H1 (cell line): ENCODE results near the gene MGME1. TPM values are rescaled to one million over a fixed set of nuclear protein-coding genes. Genes with fewer than 3 reads are reported as not detected.

Source experiments
- CTCF ChIA-PET: fragments of 300-600 bp; sonication (Branson Sonifier 250); formaldehyde crosslinking; loops from one replicate; lab custom pipeline; 2021; ENCODE audit not compliant: partially characterized antibody; lab: Charles Lee
- POLR2A ChIA-PET: fragments of 300-600 bp; sonication (Branson Sonifier 250); formaldehyde crosslinking; loops from one replicate; lab custom pipeline; 2021; ENCODE audit warnings: inconsistent platforms; ENCODE audit not compliant: partially characterized antibody; lab: Charles Lee
- DNase-seq, 2 experiments: peaks; one replicate each; pipeline versions ENCODE4 v3.0.0 to v3.0.0-alpha.2; 2010 to 2022; ENCODE audit warnings: low spot score in 2 of 2, low read depth in 1 of 2, mixed read lengths in 1 of 2
- FAIRE-seq: peaks from 2 replicates; lab custom pipeline; 2011; peaks lifted over from hg19 to GRCh38; lab: Jason Lieb, UNC
- H2AFZ ChIP-seq: 2 replicates; pipeline ENCODE4 v1.8.1; 2012; ENCODE audit warnings: low read length, inconsistent platforms
- H2AK5ac ChIP-seq: 2 replicates; pipeline ENCODE4 v1.6.1; 2013; ENCODE audit warnings: low read depth, low read length
- H2BK120ac ChIP-seq: replicated peaks from 2 replicates; pipeline ENCODE3; 2013; ENCODE audit warnings: low read depth, low read length, inconsistent platforms
- H2BK12ac ChIP-seq: 2 replicates; pipeline ENCODE4 v1.6.1; 2013; ENCODE audit warnings: low read depth, low read length
- H2BK15ac ChIP-seq: 2 replicates; pipeline ENCODE4 v1.6.1; 2013; ENCODE audit warnings: low read length
- H2BK20ac ChIP-seq: 2 replicates; pipeline ENCODE4 v1.6.1; 2013; ENCODE audit warnings: low read length
- H2BK5ac ChIP-seq: 2 replicates; pipeline ENCODE4 v1.6.1; 2013; ENCODE audit warnings: low read depth, low read length
- H3K14ac ChIP-seq: 2 replicates; pipeline ENCODE4 v1.6.1; 2013; ENCODE audit warnings: inconsistent platforms; ENCODE audit not compliant: insufficient read length
- H3K18ac ChIP-seq: 2 replicates; pipeline ENCODE4 v1.6.1; 2013; ENCODE audit warnings: low read length; ENCODE audit errors: extremely low read depth
- H3K23ac ChIP-seq: 2 replicates; pipeline ENCODE4 v1.6.1; 2013; ENCODE audit warnings: inconsistent platforms; ENCODE audit not compliant: insufficient read length
- H3K23me2 ChIP-seq: 2 replicates; pipeline ENCODE4 v1.6.1; 2013; ENCODE audit warnings: low read depth, low read length
- H3K27ac ChIP-seq: 2 replicates; pipeline ENCODE4 v1.6.1; 2011; ENCODE audit warnings: low read depth, low read length, inconsistent platforms
- H3K27me3 ChIP-seq, 4 experiments: replicated peaks in 1 of 4; 1 replicate in 1 of 4; 2 replicates in 3 of 4; pipeline versions ENCODE4 v1.6.1 to v1.8.1; 2011 to 2013; ENCODE audit warnings: low read length in 3 of 4, mild to moderate bottlenecking in 3 of 4, inconsistent platforms in 2 of 4, mixed read lengths in 2 of 4, moderate library complexity in 1 of 4; ENCODE audit not compliant: control insufficient read depth in 3 of 4, insufficient read depth in 3 of 4; ENCODE audit errors: extremely low read depth in 1 of 4
- H3K36me3 ChIP-seq, 4 experiments: 2 replicates each; pipeline versions ENCODE4 v1.6.1 to v1.8.1; 2011 to 2013; ENCODE audit warnings: mild to moderate bottlenecking in 4 of 4, low read length in 3 of 4, moderate library complexity in 2 of 4, control low read depth in 1 of 4, inconsistent platforms in 1 of 4; ENCODE audit not compliant: insufficient read depth in 4 of 4, control insufficient read depth in 2 of 4
- H3K4ac ChIP-seq: replicated peaks from 2 replicates; pipeline ENCODE3; 2013; ENCODE audit warnings: low read length, low read depth, mixed read lengths, inconsistent platforms; ENCODE audit not compliant: insufficient read length
- H3K4me1 ChIP-seq, 4 experiments: replicated peaks in 1 of 4; 1 replicate in 1 of 4; 2 replicates in 3 of 4; pipeline versions ENCODE4 v1.6.1 to v1.8.1; 2011 to 2013; ENCODE audit warnings: low read length in 3 of 4, inconsistent platforms in 2 of 4, mixed read lengths in 1 of 4; ENCODE audit not compliant: insufficient read depth in 4 of 4, control insufficient read depth in 3 of 4
- H3K4me2 ChIP-seq, 2 experiments: 2 replicates each; pipeline versions ENCODE4 v1.6.1 to v1.8.1; 2011 to 2013; ENCODE audit warnings: low read depth in 2 of 2, low read length in 2 of 2, control low read depth in 1 of 2, inconsistent platforms in 1 of 2, mild to moderate bottlenecking in 1 of 2; ENCODE audit not compliant: insufficient read depth in 1 of 2
- H3K4me3 ChIP-seq, 4 experiments: fragments of 200-600, 300-600 bp in 1 of 4; sonication (generic), shearing (Covaris generic), sonication (Bioruptor Twin) in 1 of 4; 2 replicates each; pipeline versions ENCODE4 v1.5.1 to v1.8.1; 2011 to 2016; ENCODE audit warnings: low read length in 4 of 4, low read depth in 3 of 4, control low read depth in 2 of 4, inconsistent platforms in 2 of 4, mild to moderate bottlenecking in 2 of 4, mixed read lengths in 1 of 4, moderate library complexity in 1 of 4; ENCODE audit not compliant: insufficient read depth in 2 of 4; ENCODE audit errors: extremely low read depth in 1 of 4
- H3K56ac ChIP-seq: replicated peaks from 2 replicates; pipeline ENCODE3; 2013; ENCODE audit warnings: low read depth, mild to moderate bottlenecking, mixed read lengths, low read length, inconsistent platforms; ENCODE audit not compliant: insufficient read length
- H3K79me1 ChIP-seq: 2 replicates; pipeline ENCODE4 v1.6.1; 2013; ENCODE audit warnings: low read depth, low read length, control low read depth
- H3K79me2 ChIP-seq, 2 experiments: 2 replicates each; pipeline versions ENCODE4 v1.6.1 to v1.8.1; 2012 to 2013; ENCODE audit warnings: low read length in 2 of 2, mild to moderate bottlenecking in 2 of 2, inconsistent platforms in 1 of 2; ENCODE audit not compliant: insufficient read depth in 2 of 2, control insufficient read depth in 1 of 2
- H3K9ac ChIP-seq, 4 experiments: replicated peaks in 1 of 4; 1 replicate in 1 of 4; 2 replicates in 3 of 4; pipeline versions ENCODE4 v1.6.1 to v1.8.1; 2011 to 2013; ENCODE audit warnings: low read depth in 3 of 4, low read length in 3 of 4, control low read depth in 2 of 4, mild to moderate bottlenecking in 2 of 4, moderate library complexity in 2 of 4, inconsistent platforms in 1 of 4; ENCODE audit errors: extremely low read depth in 1 of 4
- H3K9me3 ChIP-seq, 2 experiments: 2 replicates each; pipeline versions ENCODE4 v1.6.1 to v1.8.1; 2012 to 2013; ENCODE audit warnings: mild to moderate bottlenecking in 2 of 2, moderate library complexity in 2 of 2, control low read depth in 1 of 2, inconsistent platforms in 1 of 2, low read depth in 1 of 2, low read length in 1 of 2, mixed read lengths in 1 of 2; ENCODE audit not compliant: insufficient read depth in 2 of 2
- H4K20me1 ChIP-seq, 2 experiments: replicated peaks in 1 of 2; 2 replicates each; pipeline versions ENCODE3 to v1.8.1; 2011 to 2013; ENCODE audit warnings: inconsistent platforms in 2 of 2, low read length in 2 of 2, mild to moderate bottlenecking in 1 of 2; ENCODE audit not compliant: insufficient read depth in 2 of 2, control insufficient read depth in 1 of 2
- H4K5ac ChIP-seq: 2 replicates; pipeline ENCODE4 v1.6.1; 2013; ENCODE audit warnings: low read length, low read depth, mixed read lengths, inconsistent platforms; ENCODE audit not compliant: insufficient read length
- H4K8ac ChIP-seq: 2 replicates; pipeline ENCODE4 v1.8.0; 2013; ENCODE audit warnings: mild to moderate bottlenecking, moderate library complexity, low read length, inconsistent platforms; ENCODE audit not compliant: insufficient read depth; ENCODE audit errors: extremely low read depth
- H4K91ac ChIP-seq: replicated peaks from 2 replicates; pipeline ENCODE3; 2013; ENCODE audit warnings: low read length, mixed read lengths, inconsistent platforms; ENCODE audit not compliant: insufficient read length
- BRCA1 ChIP-seq: IDR thresholded peaks from 2 replicates; pipeline ENCODE4 v1.6.1; 2012; ENCODE audit warnings: low read depth, low read length, improper control_type of control experiment
- CEBPB ChIP-seq: IDR thresholded peaks from 2 replicates; pipeline ENCODE4 v1.6.1; 2012; ENCODE audit warnings: low read depth, low read length
- CHD1 ChIP-seq: IDR thresholded peaks from 2 replicates; pipeline ENCODE4 v1.6.1; 2012; ENCODE audit warnings: low read depth, low read length, improper control_type of control experiment
- EGR1 ChIP-seq: IDR thresholded peaks from 2 replicates; pipeline ENCODE4 v1.6.1; 2011; ENCODE audit warnings: low read depth, low read length, borderline replicate concordance
- KDM1A ChIP-seq: fragments of 200-600, 300-600 bp; sonication (generic); IDR thresholded peaks from 2 replicates; pipeline ENCODE4 v1.7.1; 2016; ENCODE audit warnings: mild to moderate bottlenecking, low read length, borderline replicate concordance
- NRF1 ChIP-seq: IDR thresholded peaks from 2 replicates; pipeline ENCODE4 v1.6.1; 2011; ENCODE audit warnings: mild to moderate bottlenecking, low read depth, low read length, improper control_type of control experiment
- POLR2A ChIP-seq, 2 experiments: IDR thresholded peaks; 1 replicate in 1 of 2; 2 replicates in 1 of 2; pipeline ENCODE4 v1.6.1; 2011; ENCODE audit warnings: low read depth in 2 of 2, low read length in 2 of 2, mild to moderate bottlenecking in 2 of 2; ENCODE audit errors: control extremely low read depth in 1 of 2
- POLR2AphosphoS5 ChIP-seq: IDR thresholded peaks from 2 replicates; pipeline ENCODE4 v1.6.1; 2011; ENCODE audit warnings: low read depth, low read length
- POU5F1 ChIP-seq: IDR thresholded peaks from 2 replicates; pipeline ENCODE4 v1.6.1; 2011; ENCODE audit warnings: low read depth, mild to moderate bottlenecking, low read length, moderate library complexity
- RXRA ChIP-seq: IDR thresholded peaks from 2 replicates; pipeline ENCODE4 v1.6.1; 2011; ENCODE audit warnings: low read depth, mild to moderate bottlenecking, low read length, moderate library complexity; ENCODE audit not compliant: insufficient read depth
- SAP30 ChIP-seq: fragments of 300-600 bp; sonication (generic); IDR thresholded peaks from 2 replicates; pipeline ENCODE4 v1.7.1; 2012; ENCODE audit warnings: low read length, moderate library complexity, mild to moderate bottlenecking, inconsistent platforms; ENCODE audit not compliant: insufficient read depth, insufficient replicate concordance
- SP1 ChIP-seq: IDR thresholded peaks from 2 replicates; pipeline ENCODE4 v1.6.1; 2011; ENCODE audit warnings: low read depth, low read length
- SP4 ChIP-seq: IDR thresholded peaks from 2 replicates; pipeline ENCODE4 v1.6.1; 2012; ENCODE audit warnings: low read length, inconsistent platforms
- TAF7 ChIP-seq: optimal IDR thresholded peaks from 2 replicates; pipeline ENCODE3; 2011; ENCODE audit warnings: low read depth, mild to moderate bottlenecking, inconsistent platforms, low read length, moderate library complexity, borderline replicate concordance
- TEAD4 ChIP-seq: IDR thresholded peaks from 2 replicates; pipeline ENCODE4 v1.6.1; 2012; ENCODE audit warnings: low read depth, low read length, inconsistent platforms, mixed read lengths
- ZNF274 ChIP-seq: IDR thresholded peaks from 2 replicates; pipeline ENCODE4 v1.7.0; 2012; ENCODE audit warnings: low read length, borderline replicate concordance; ENCODE audit errors: extremely low read depth
- WGBS, 2 experiments: shearing (Covaris generic) in 1 of 2; methylation state at CpG; one replicate each; pipeline versions ENCODE4 v1.1.6 to v1.1.7; 2013 to 2015; ENCODE audit warnings: low lambda C conversion rate in 2 of 2, mixed read lengths in 2 of 2, inconsistent platforms in 1 of 2, low coverage in 1 of 2, missing lambda C conversion rate in 1 of 2; ENCODE audit not compliant: insufficient replicate concordance in 2 of 2, insufficient coverage in 1 of 2, insufficient read length in 1 of 2; ENCODE audit errors: extremely low coverage in 1 of 2, missing lambda C conversion rate in 1 of 2; 5-methylcytosine and 5-hydroxymethylcytosine counted together
- polyA plus RNA-seq, 7 experiments: library from polyadenylated mRNA; depleted of rRNA in 3 of 7; stranded (reverse) in 5 of 7; unstranded in 2 of 7; fragments of >200 nt in 5 of 7; fragments of 200-250 nt in 2 of 7; gene quantifications; 1 replicate in 5 of 7; 2 replicates in 1 of 7; 4 replicates in 1 of 7; pipeline versions ENCODE4 v1.2.1 to v1.2.3, GENCODE V29; 2011 to 2013; ENCODE audit warnings: missing spikeins in 2 of 7, mixed read lengths in 2 of 7
- total RNA-seq: library from RNA; stranded (reverse); fragmentation: NEBNext Ultra II Directional; extraction: Animal tissue kit (Norgen Biotek cat#: 25700); gene quantifications from 2 replicates; pipeline ENCODE4 v1.2.1, GENCODE V29; 2021

The MGME1 gene
- total and polyA plus RNA-seq, 2 of the 8 experiments (the other 6 are each of a cell fraction or from before 2014, with no cell fraction given): 27.7 to 59.0 TPM

DNA sequence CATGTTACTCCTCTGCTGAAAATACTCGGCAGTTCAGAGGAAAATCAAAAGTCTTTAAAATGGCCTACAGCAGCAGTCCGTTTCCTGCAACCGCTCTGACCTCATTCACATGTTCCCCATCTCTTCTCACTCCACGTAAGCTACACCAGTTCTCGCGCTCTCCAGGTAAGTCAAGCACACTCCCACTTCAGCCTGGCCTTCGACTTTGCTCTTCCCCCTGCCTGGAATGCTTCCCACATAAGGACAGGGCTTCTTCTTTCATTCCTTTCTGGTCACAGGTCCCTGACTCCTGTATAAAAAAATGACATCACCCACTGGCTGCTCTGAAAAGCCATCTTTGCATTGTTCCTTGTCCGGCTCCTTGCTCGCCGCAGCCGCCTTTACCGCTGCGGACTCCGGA, 42.7 kb downstream of the MGME1 start:
- FAIRE-seq: no peak
- H2BK12ac ChIP-seq: no peak overlapping the region
- no peaks in the 10 kb centered on the region for H3K79me1 ChIP-seq
- no peaks in the 10 kb centered on the region; a peak in 2 of 8 replicates for H3K36me3 ChIP-seq
- no peak overlapping the region for H2BK120ac ChIP-seq
- no peak overlapping the region for H3K18ac ChIP-seq
- no peak overlapping the region for H3K4ac ChIP-seq
- CTCF ChIA-PET: no interaction called here
- H4K20me1 ChIP-seq: no peaks in the 10 kb centered on the region
- H3K23me2 ChIP-seq: no peaks in the 10 kb centered on the region
- no peak overlapping the region for H2BK15ac ChIP-seq
- H4K5ac ChIP-seq: no peak overlapping the region
- no peaks in the 10 kb centered on the region for H3K27me3 ChIP-seq
- DNase-seq: no peak
- no peak overlapping the region for H3K4me2 ChIP-seq
- no peak overlapping the region for H3K56ac ChIP-seq
- TF ChIP-seq CHD1: no peak
- TF ChIP-seq ZNF274: no peak
- no peak for TF ChIP-seq CEBPB
- TF ChIP-seq RXRA: no peak
- TF ChIP-seq SP1: no peak
- no peak for TF ChIP-seq EGR1
- TF ChIP-seq TAF7: no peak
- TF ChIP-seq TEAD4: no peak
- TF ChIP-seq POLR2AphosphoS5: no peak
- no peak for TF ChIP-seq NRF1
- TF ChIP-seq BRCA1: no peak
- no peak for TF ChIP-seq SAP30
- TF ChIP-seq KDM1A: no peak
- TF ChIP-seq POLR2A (IDR thresholded peaks at IDR 0.05; ENCODE audit: control extremely low read depth in 1 of 2, low read depth in 2 of 2, low read length in 2 of 2): no peak
- no peak for TF ChIP-seq SP4
- no peak for TF ChIP-seq POU5F1
- H2AK5ac ChIP-seq: no peak overlapping the region
- 91% methylated on average over 14 of the region's 14 CpGs; no CpG with 5 or more reads in 1 of the 2 experiments for WGBS, 2 experiments
- no peaks in the 10 kb centered on the region for H3K79me2 ChIP-seq
- POLR2A ChIA-PET: no interaction called here
- H3K9me3 ChIP-seq: no peaks in the 10 kb centered on the region
- no peak overlapping the region; a peak in 1 of 7 replicates for H3K9ac ChIP-seq
- H4K8ac ChIP-seq: no peak overlapping the region
- H2AFZ ChIP-seq: no peak overlapping the region
- no peak overlapping the region for H3K27ac ChIP-seq
- no peaks in the 10 kb centered on the region; a peak in 1 of 7 replicates for H3K4me1 ChIP-seq
- H3K4me3 ChIP-seq: no peak overlapping the region
- H3K14ac ChIP-seq: no peak overlapping the region
- H3K23ac ChIP-seq: no peak overlapping the region
- no peak overlapping the region for H2BK5ac ChIP-seq
- no peak overlapping the region for H2BK20ac ChIP-seq
- H4K91ac ChIP-seq: no peak overlapping the region
